A549 (cell line): Measurements from ENCODE around the gene TGM4. TPM values are rescaled to one million over a fixed set of nuclear protein-coding genes. Genes with fewer than 3 reads are reported as not detected.

Experiments used
- ATAC-seq, 2 experiments: fragments of 200-7000 bp in 1 of 2; fragments of >200 bp in 1 of 2; cut with Nextera tagmentation in 1 of 2; cut with Tn5 transposase in 1 of 2; 3 replicates each; pipeline versions ENCODE4 v1.8.0 to v1.9.1; 2018 to 2020; ENCODE audit warnings: mild to moderate bottlenecking in 1 of 2, moderate library complexity in 1 of 2
- CTCF ChIA-PET: fragments of 300-600 bp; sonication (Branson Sonifier 250); formaldehyde crosslinking; extraction: SDS; loops from one replicate; lab custom pipeline; 2021; ENCODE audit warnings: antibody characterized with exemption, inconsistent platforms; lab: Yijun Ruan, JAX
- POLR2A ChIA-PET: fragments of 350-600 bp; formaldehyde crosslinking; extraction: SDS; loops from one replicate; lab custom pipeline; 2021; ENCODE audit warnings: antibody characterized with exemption, inconsistent platforms; lab: Yijun Ruan, JAX
- DNase-seq, 2 experiments: peaks; one replicate each; pipeline versions ENCODE4 v3.0.0 to v3.0.0-alpha.2; 2011 to 2016; ENCODE audit warnings: low read depth in 1 of 2, low spot score in 1 of 2
- FAIRE-seq: peaks from 2 replicates; lab custom pipeline; 2011; peaks lifted over from hg19 to GRCh38; lab: Jason Lieb, UNC
- H3K27ac ChIP-seq, 2 experiments: fragments of >200 bp; sonication (Bioruptor Twin); formaldehyde crosslinking; 3 replicates each; pipeline ENCODE4 v1.5.1; 2016 to 2017
- H3K4me1 ChIP-seq: fragments of >200 bp; sonication (Bioruptor Twin); formaldehyde crosslinking; 3 replicates; pipeline ENCODE4 v1.6.1; 2016
- H3K4me2 ChIP-seq: fragments of >200 bp; sonication (Bioruptor Twin); formaldehyde crosslinking; 3 replicates; pipeline ENCODE4 v1.6.1; 2016
- H3K4me3 ChIP-seq: fragments of >200 bp; sonication (Bioruptor Twin); formaldehyde crosslinking; 3 replicates; pipeline ENCODE4 v1.5.1; 2016
- H3K9me3 ChIP-seq: fragments of >200 bp; sonication (Bioruptor Twin); formaldehyde crosslinking; 3 replicates; pipeline ENCODE4 v1.6.1; 2016
- CEBPB ChIP-seq, 2 experiments: fragments of >200 bp in 1 of 2; sonication (Bioruptor Twin) in 1 of 2; formaldehyde crosslinking in 1 of 2; IDR thresholded peaks; 2 replicates each; pipeline ENCODE4 v1.6.1; 2012 to 2016
- CHD2 ChIP-seq: fragments of 150-350 bp; IDR thresholded peaks from 2 replicates; pipeline ENCODE4 v1.6.1; 2014; ENCODE audit warnings: low read length; ENCODE audit not compliant: partially characterized antibody
- GATA3 ChIP-seq: IDR thresholded peaks from 2 replicates; pipeline ENCODE4 v1.6.1; 2012; ENCODE audit warnings: borderline replicate concordance
- HOXB13 ChIP-seq: fragments of 250-450 bp; sonication (Bioruptor Pico); IDR thresholded peaks from 2 replicates; pipeline ENCODE4 v1.5.0; 2020; ENCODE audit warnings: low read depth, mild to moderate bottlenecking, moderate library complexity
- MAZ ChIP-seq: fragments of 150-350 bp; IDR thresholded peaks from 2 replicates; pipeline ENCODE4 v1.6.1; 2014; ENCODE audit warnings: antibody characterized with exemption, low read depth, low read length, borderline replicate concordance
- NFE2L2 ChIP-seq: fragments of 150-350 bp; conservative IDR thresholded peaks from 2 replicates; pipeline ENCODE4 v1.6.1; 2014; ENCODE audit warnings: low read length
- NPAS2 ChIP-seq: fragments of 250-450 bp; sonication (Bioruptor Pico); IDR thresholded peaks from 2 replicates; pipeline ENCODE4 v1.8.0; 2022; ENCODE audit warnings: mild to moderate bottlenecking, moderate library complexity, borderline replicate concordance
- NR3C1 ChIP-seq: fragments of >200 bp; sonication (Bioruptor Twin); formaldehyde crosslinking; IDR thresholded peaks from 3 replicates; pipeline ENCODE4 v1.6.1; 2017
- RAD21 ChIP-seq, 2 experiments: fragments of >200 bp in 1 of 2; sonication (Bioruptor Twin) in 1 of 2; formaldehyde crosslinking in 1 of 2; IDR thresholded peaks in 1 of 2; conservative IDR thresholded peaks in 1 of 2; 2 replicates in 1 of 2; 3 replicates in 1 of 2; pipeline ENCODE4 v1.6.1; 2012 to 2018; ENCODE audit warnings: inconsistent platforms in 1 of 2
- RFX5 ChIP-seq: fragments of 450-650 bp; IDR thresholded peaks from 2 replicates; pipeline ENCODE4 v1.7.1; 2014; ENCODE audit warnings: antibody characterized with exemption, mild to moderate bottlenecking, moderate library complexity
- SMC3 ChIP-seq: fragments of >200 bp; sonication (Bioruptor Twin); formaldehyde crosslinking; IDR thresholded peaks from 3 replicates; pipeline ENCODE4 v1.6.1; 2018; ENCODE audit warnings: inconsistent platforms
- TP53 ChIP-seq: fragments of 250-450 bp; sonication (Bioruptor Pico); IDR thresholded peaks from 2 replicates; pipeline ENCODE4 v1.5.0; 2021; ENCODE audit warnings: mild to moderate bottlenecking, moderate library complexity
- ZC3H11A ChIP-seq: fragments of 450-650 bp; IDR thresholded peaks from 2 replicates; pipeline ENCODE4 v1.6.1; 2014; ENCODE audit warnings: antibody characterized with exemption, mild to moderate bottlenecking
- ZFP36 ChIP-seq: fragments of 450-650 bp; IDR thresholded peaks from 2 replicates; pipeline ENCODE4 v1.6.1; 2014; ENCODE audit warnings: borderline replicate concordance; ENCODE audit not compliant: partially characterized antibody
- ZSCAN20 ChIP-seq: fragments of 250-450 bp; sonication (Bioruptor Pico); IDR thresholded peaks from 2 replicates; pipeline ENCODE4 v1.8.0; 2022; ENCODE audit warnings: mild to moderate bottlenecking, moderate library complexity
- WGBS: methylation state at CpG from one replicate; pipeline ENCODE4 v1.1.6; 2017; ENCODE audit errors: missing lambda C conversion rate; 5-methylcytosine and 5-hydroxymethylcytosine counted together
- polyA plus RNA-seq, 4 experiments: library from polyadenylated mRNA; depleted of rRNA in 3 of 4; stranded (reverse); fragments of >200 nt; fragmentation: RNase III in 1 of 4; extraction: RNeasy Plus Mini Kit Qiagen cat#74134 plus additional on column Dnase treatment in 1 of 4; gene quantifications; 2 replicates in 3 of 4; 3 replicates in 1 of 4; pipeline ENCODE4 v1.2.3, GENCODE V29; 2011 to 2017
- TF ChIP-seq, protein P1 (sequence below): fragments of >200 bp; sonication (Bioruptor Twin); formaldehyde crosslinking; IDR thresholded peaks from 2 replicates; pipeline ENCODE4 v1.6.1; 2016
- TF ChIP-seq, protein P2 (sequence below): fragments of >200 bp; sonication (Bioruptor Twin); formaldehyde crosslinking; IDR thresholded peaks from 3 replicates; pipeline ENCODE4 v1.5.1; 2016
- TF ChIP-seq, protein P3 (sequence below): fragments of 150-350 bp; IDR thresholded peaks from 2 replicates; pipeline ENCODE4 v1.6.1; 2014; ENCODE audit warnings: low read depth, mild to moderate bottlenecking, low read length

Gene TGM4
- polyA plus RNA-seq, 2 of the 4 experiments (the other 2 are of a cell fraction), result 0.01 TPM; not detected in 1

DNA sequence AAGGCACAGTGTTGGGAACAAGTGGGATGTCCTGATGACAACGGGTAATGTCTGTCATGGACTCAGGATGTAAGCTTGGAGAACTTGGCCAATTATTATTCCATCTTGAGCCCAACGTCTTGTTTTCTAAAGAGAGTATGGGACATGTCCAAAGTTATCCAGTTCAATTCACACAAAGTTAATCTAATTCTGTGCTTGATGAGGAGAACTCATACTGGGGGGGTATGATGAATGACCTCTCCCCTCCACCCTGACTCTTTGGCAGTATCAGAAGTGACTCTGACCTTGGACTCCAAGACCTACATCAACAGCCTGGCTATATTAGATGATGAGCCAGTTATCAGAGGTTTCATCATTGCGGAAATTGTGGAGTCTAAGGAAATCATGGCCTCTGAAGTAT lies 36.3 kb downstream of the TGM4 start:
- Histone ChIP-seq H3K4me1 (no peaks in the 10 kb centered on the region), H3K9me3 (peaks cover 26% of the 10 kb centered on the region; the same call in 2 of the 3 replicates), H3K4me3 (no peak overlapping the region), H3K4me2 (no peak overlapping the region), H3K27ac (no peak overlapping the region)
- WGBS, result 39% methylated on average over 3 of the region's 3 CpGs
- ChIA-PET CTCF (no interaction called here), POLR2A (no interaction called here)
- DNase-seq (no peak), ATAC-seq (no peak), FAIRE-seq (no peak)
- TF ChIP-seq RAD21 (conservative IDR thresholded peaks at IDR 0.05 in 1 of 2, IDR thresholded peaks at IDR 0.05 in 1 of 2) (no peak), NPAS2 (no peak), MAZ (no peak), ZC3H11A (no peak), CHD2 (no peak)

DNA sequence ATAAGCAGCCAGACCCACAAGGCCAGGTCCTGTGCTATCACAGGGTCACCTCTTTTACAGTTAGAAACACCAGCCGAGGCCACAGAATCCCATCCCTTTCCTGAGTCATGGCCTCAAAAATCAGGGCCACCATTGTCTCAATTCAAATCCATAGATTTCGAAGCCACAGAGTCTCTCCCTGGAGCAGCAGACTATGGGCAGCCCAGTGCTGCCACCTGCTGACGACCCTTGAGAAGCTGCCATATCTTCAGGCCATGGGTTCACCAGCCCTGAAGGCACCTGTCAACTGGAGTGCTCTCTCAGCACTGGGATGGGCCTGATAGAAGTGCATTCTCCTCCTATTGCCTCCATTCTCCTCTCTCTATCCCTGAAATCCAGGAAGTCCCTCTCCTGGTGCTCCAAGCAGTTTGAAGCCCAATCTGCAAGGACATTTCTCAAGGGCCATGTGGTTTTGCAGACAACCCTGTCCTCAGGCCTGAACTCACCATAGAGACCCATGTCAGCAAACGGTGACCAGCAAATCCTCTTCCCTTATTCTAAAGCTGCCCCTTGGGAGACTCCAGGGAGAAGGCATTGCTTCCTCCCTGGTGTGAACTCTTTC lies 39.6 kb downstream of the TGM4 start:
- TF ChIP-seq HOXB13 (CRISPR knock-in tag) (no peak), MAZ (no peak), NR3C1 (no peak), RFX5 (no peak), ZFP36 (no peak), SMC3 (peak; percentile 43; the same call in 2 of the 3 replicates), RAD21 (conservative IDR thresholded peaks at IDR 0.05 in 1 of 2, IDR thresholded peaks at IDR 0.05 in 1 of 2) (peak; percentile 57 to 64), GATA3 (no peak), NFE2L2 (no peak), ZSCAN20 (CRISPR knock-in tag) (no peak), TP53 (CRISPR knock-in tag) (no peak), CEBPB (IDR thresholded peaks at IDR 0.05) (no peak)
- TF ChIP-seq, protein P1, sequence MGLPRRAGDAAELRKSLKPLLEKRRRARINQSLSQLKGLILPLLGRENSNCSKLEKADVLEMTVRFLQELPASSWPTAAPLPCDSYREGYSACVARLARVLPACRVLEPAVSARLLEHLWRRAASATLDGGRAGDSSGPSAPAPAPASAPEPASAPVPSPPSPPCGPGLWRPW, result no peak
- TF ChIP-seq, protein P2, sequence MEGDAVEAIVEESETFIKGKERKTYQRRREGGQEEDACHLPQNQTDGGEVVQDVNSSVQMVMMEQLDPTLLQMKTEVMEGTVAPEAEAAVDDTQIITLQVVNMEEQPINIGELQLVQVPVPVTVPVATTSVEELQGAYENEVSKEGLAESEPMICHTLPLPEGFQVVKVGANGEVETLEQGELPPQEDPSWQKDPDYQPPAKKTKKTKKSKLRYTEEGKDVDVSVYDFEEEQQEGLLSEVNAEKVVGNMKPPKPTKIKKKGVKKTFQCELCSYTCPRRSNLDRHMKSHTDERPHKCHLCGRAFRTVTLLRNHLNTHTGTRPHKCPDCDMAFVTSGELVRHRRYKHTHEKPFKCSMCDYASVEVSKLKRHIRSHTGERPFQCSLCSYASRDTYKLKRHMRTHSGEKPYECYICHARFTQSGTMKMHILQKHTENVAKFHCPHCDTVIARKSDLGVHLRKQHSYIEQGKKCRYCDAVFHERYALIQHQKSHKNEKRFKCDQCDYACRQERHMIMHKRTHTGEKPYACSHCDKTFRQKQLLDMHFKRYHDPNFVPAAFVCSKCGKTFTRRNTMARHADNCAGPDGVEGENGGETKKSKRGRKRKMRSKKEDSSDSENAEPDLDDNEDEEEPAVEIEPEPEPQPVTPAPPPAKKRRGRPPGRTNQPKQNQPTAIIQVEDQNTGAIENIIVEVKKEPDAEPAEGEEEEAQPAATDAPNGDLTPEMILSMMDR, result peak; percentile 33; the same call in 1 of the 3 replicates
- ATAC-seq (peak in 1 of 2 experiments; percentile 78; a peak in 3 of 6 replicates), DNase-seq (peak; percentile 18 to 43), FAIRE-seq (no peak)
- H3K4me1 ChIP-seq, result no peaks in the 10 kb centered on the region
- 56% methylated on average over 4 of the region's 4 CpGs for WGBS
- peaks cover 23% of the 10 kb centered on the region; the same call in 2 of the 3 replicates for H3K9me3 ChIP-seq
- no peak overlapping the region for H3K4me3 ChIP-seq
- no peak overlapping the region for H3K27ac ChIP-seq
- ChIA-PET CTCF (interaction anchor here (1.0 to 1.5 kb wide), 5 partner anchors 9 to 23 kb away, joined by 3 to 6 read pairs (median 3); no protein-coding TSS in a partner anchor), POLR2A (no interaction called here)
- no peak overlapping the region for H3K4me2 ChIP-seq

DNA sequence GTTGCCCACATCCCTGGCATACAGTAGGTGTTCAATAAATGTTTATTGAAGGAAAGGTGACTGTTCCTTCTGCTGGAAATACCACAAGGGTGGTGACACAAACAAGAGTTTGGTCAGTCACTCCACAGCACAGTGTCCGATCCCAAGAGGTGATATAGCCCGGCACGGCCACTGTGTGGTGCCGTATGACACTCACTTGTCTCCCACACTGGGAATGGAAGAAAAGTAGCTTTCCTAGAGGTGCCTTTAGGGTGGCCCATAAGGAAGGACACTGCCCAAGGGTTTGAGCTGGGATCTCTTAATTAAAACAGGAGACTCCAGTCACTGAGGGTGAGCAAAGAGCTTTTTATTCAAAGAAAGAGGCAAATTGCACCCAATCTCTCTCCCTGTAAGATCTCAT lies 40.5 kb downstream of the TGM4 start:
- CTCF ChIA-PET, result interaction anchor here (0.5 to 1.5 kb wide), 6 partner anchors 10 to 1031 kb away, joined by 3 to 6 read pairs (median 4); no protein-coding TSS in a partner anchor
- FAIRE-seq, result no peak
- TF ChIP-seq, protein P3, sequence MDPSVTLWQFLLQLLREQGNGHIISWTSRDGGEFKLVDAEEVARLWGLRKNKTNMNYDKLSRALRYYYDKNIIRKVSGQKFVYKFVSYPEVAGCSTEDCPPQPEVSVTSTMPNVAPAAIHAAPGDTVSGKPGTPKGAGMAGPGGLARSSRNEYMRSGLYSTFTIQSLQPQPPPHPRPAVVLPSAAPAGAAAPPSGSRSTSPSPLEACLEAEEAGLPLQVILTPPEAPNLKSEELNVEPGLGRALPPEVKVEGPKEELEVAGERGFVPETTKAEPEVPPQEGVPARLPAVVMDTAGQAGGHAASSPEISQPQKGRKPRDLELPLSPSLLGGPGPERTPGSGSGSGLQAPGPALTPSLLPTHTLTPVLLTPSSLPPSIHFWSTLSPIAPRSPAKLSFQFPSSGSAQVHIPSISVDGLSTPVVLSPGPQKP, result no peak
- 0 out of 5 replicates have a peak, but pooled peaks of 1 of the 2 experiments have one; percentile 3 for TF ChIP-seq RAD21 (conservative IDR thresholded peaks at IDR 0.05 in 1 of 2, IDR thresholded peaks at IDR 0.05 in 1 of 2)

More for the DNA sequence above, 40.5 kb downstream of the TGM4 start:
- peak in 1 of 2 experiments; percentile 57; a peak in 3 of 6 replicates for ATAC-seq
- no peak overlapping the region for H3K4me3 ChIP-seq
- 100% methylated on average over 2 of the region's 4 CpGs for WGBS
- H3K27ac ChIP-seq, result no peak overlapping the region
- no peaks in the 10 kb centered on the region for H3K4me1 ChIP-seq
- H3K4me2 ChIP-seq, result no peak overlapping the region
- POLR2A ChIA-PET, result no interaction called here
- H3K9me3 ChIP-seq, result peaks cover 20% of the 10 kb centered on the region; the same call in 2 of the 3 replicates
- DNase-seq, result no peak
